K562 (cell line): ENCODE data around the gene CRTC3. TPM values are rescaled to one million over a fixed set of nuclear protein-coding genes. Genes with fewer than 3 reads are reported as not detected.

Experiments
- GTF2F1 ChIP-seq: IDR thresholded peaks from 2 replicates; pipeline ENCODE4 v1.6.1; 2011; ENCODE audit warnings: low read depth, low read length, improper control_type of control experiment
- MIER1 ChIP-seq: fragments of 450-650 bp; IDR thresholded peaks from 2 replicates; pipeline ENCODE4 v1.6.1; 2016; ENCODE audit warnings: antibody characterized with exemption, mild to moderate bottlenecking, low read depth
- PHTF2 ChIP-seq: fragments of 250-450 bp; sonication (Bioruptor Pico); IDR thresholded peaks from 2 replicates; pipeline ENCODE4 v1.5.0; 2021; ENCODE audit warnings: mild to moderate bottlenecking
- ZFP30 ChIP-seq: fragments of 250-450 bp; sonication (Bioruptor Pico); IDR thresholded peaks from 2 replicates; pipeline ENCODE4 v1.8.0; 2022; ENCODE audit warnings: moderate library complexity, mild to moderate bottlenecking, inconsistent platforms, borderline replicate concordance
- ZNF263 ChIP-seq: sonication (generic); formaldehyde crosslinking; IDR thresholded peaks from 2 replicates; pipeline ENCODE4 v1.8.0; 2022; ENCODE audit warnings: mild to moderate bottlenecking, missing genetic modification reagents, borderline replicate concordance
- polyA plus RNA-seq, 8 experiments: library from polyadenylated mRNA; depleted of rRNA in 4 of 8; stranded (reverse) in 5 of 8; unstranded in 3 of 8; fragments of >200 nt; fragmentation: Nextera tagmentation in 2 of 8; fragmentation: Illumina TruSeq in 1 of 8; extraction: Ambion mirVana in 2 of 8; extraction: Trizol in 1 of 8; gene quantifications; 2 replicates each; pipeline versions ENCODE4 v1.2.1 to v1.2.3, GENCODE V29; 2011 to 2014; ENCODE audit warnings: inconsistent platforms in 1 of 8, missing spikeins in 1 of 8
- total RNA-seq, 7 experiments: library from RNA; depleted of rRNA in 6 of 7; stranded (reverse); fragments of >200 nt in 6 of 7; fragmentation: Illumina TruSeq in 2 of 7; extraction: Trizol in 2 of 7; gene quantifications; 2 replicates each; pipeline versions ENCODE4 v1.2.1 to v1.2.3, GENCODE V29; 2011 to 2021; ENCODE audit warnings: low replicate concordance in 1 of 7
- TF ChIP-seq, protein P1 (sequence below): fragments of 450-650 bp; IDR thresholded peaks from 2 replicates; pipeline ENCODE4 v1.6.1; 2016; ENCODE audit warnings: missing biosample characterization, missing genetic modification characterization
- TF ChIP-seq, protein P2 (sequence below): fragments of 250-450 bp; sonication (Bioruptor Pico); IDR thresholded peaks from 2 replicates; pipeline ENCODE4 v1.8.0; 2022; ENCODE audit warnings: moderate library complexity, mild to moderate bottlenecking, inconsistent platforms
- TF ChIP-seq, protein P3 (sequence below), 3 experiments: fragments of 200-800 bp in 1 of 3; sonication (Bioruptor generic) in 1 of 3; sonication (generic) in 1 of 3; formaldehyde crosslinking in 1 of 3; IDR thresholded peaks; 2 replicates each; pipeline versions ENCODE4 v1.6.1 to v1.8.0; 2016 to 2022; ENCODE audit warnings: mild to moderate bottlenecking in 2 of 3, missing compliant biosample characterization in 2 of 3, missing genetic modification characterization in 2 of 3, missing genetic modification reagents in 1 of 3

Gene CRTC3
- total and polyA plus RNA-seq, 9 of the 15 experiments (the other 6 are each of a cell fraction or from before 2014, with no cell fraction given): 1.2 to 19.0 (median 11.6) TPM

DNA sequence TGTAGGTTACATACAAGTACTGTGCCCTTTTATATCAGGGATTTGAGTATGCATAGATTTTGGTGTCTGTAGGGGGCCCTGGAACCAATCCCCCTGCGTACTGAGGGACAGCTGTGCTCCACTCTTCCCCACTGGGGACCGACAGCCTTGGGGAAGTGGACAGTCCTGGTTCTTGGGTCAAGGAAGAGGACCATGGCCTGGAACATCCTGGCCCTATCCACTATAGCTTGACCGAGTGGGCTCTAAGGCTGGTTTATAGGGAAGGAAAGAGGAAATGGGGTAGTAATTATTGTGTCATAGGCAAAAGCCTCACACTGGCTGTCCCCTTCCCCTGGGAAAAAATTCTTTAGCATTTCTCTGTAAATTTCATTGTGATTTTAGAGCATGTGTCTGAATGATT, 49.5 kb downstream of the CRTC3 start (continued):
- TF ChIP-seq, protein P1, sequence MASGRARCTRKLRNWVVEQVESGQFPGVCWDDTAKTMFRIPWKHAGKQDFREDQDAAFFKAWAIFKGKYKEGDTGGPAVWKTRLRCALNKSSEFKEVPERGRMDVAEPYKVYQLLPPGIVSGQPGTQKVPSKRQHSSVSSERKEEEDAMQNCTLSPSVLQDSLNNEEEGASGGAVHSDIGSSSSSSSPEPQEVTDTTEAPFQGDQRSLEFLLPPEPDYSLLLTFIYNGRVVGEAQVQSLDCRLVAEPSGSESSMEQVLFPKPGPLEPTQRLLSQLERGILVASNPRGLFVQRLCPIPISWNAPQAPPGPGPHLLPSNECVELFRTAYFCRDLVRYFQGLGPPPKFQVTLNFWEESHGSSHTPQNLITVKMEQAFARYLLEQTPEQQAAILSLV (tag): no peak
- TF ChIP-seq PHTF2 (CRISPR knock-in tag) (no peak), ZNF263 (CRISPR knock-in tag) (no peak), GTF2F1 (no peak), MIER1 (no peak), ZFP30 (CRISPR knock-in tag) (no peak)
- TF ChIP-seq, protein P2, sequence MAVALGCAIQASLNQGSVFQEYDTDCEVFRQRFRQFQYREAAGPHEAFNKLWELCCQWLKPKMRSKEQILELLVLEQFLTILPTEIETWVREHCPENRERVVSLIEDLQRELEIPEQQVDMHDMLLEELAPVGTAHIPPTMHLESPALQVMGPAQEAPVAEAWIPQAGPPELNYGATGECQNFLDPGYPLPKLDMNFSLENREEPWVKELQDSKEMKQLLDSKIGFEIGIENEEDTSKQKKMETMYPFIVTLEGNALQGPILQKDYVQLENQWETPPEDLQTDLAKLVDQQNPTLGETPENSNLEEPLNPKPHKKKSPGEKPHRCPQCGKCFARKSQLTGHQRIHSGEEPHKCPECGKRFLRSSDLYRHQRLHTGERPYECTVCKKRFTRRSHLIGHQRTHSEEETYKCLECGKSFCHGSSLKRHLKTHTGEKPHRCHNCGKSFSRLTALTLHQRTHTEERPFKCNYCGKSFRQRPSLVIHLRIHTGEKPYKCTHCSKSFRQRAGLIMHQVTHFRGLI (CRISPR knock-in tag): no peak
- TF ChIP-seq, protein P3, sequence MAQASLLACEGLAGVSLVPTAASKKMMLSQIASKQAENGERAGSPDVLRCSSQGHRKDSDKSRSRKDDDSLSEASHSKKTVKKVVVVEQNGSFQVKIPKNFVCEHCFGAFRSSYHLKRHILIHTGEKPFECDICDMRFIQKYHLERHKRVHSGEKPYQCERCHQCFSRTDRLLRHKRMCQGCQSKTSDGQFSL (CRISPR knock-in tag; IDR thresholded peaks at IDR 0.05): no peak
- TF ChIP-seq, protein P3 (tag; IDR thresholded peaks at IDR 0.05): no peak
